GM18909 (cell line): ENCODE measurements around the gene CHST10.

Experiments
- ATAC-seq: cut with Tn5 transposase; IDR thresholded peaks from one replicate; pipeline ENCODE4 v1.9.1; 2021; ENCODE audit warnings: mild to moderate bottlenecking; ENCODE audit not compliant: unreplicated experiment, poor library complexity

The CHST10 gene

DNA sequence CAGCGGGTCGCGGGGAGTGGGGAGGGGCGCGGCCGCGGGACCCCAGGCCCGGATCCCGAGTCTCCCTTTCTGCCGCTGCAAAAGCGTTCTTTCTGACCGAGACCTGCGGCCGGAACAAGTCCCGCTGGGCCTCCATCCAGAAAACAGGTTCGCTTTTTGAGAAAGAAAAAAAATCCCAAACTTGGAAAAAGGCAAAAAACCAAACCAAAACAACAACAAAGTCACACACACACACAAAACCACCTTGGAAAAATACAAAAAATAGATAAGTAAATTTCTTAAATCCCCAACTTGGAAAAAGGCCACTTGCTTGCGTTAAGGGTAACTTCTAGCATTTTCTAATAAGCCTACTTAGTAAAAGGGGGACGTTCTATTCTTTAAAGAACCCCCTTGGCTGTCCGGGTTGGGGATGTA is 250 bp upstream of the CHST10 start:
- ATAC-seq: no peak

DNA sequence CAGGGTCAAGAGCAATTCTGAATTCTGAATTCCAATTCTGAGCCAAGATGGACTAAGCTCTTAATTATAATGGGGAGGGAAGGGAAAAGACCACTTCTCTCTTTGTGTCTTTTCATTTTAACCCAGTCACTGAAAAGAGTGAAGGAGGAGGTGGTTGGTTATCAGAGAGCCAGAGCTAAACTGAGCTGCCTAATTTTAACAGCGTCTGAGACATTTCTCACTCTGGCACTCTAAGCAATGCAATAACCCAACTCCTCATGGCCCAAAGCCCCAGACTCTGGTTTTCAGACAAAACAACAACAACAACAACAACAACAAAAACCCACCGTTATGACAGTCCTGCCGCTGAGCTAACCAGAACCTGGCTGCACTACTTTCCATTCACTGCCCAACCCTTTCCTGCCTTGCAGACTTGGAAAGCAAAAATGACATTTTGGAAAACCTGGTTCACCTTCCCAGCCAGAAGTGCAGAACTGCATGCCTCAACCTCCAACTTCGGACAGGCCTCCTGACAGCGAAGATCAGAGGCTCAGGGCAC is 1.0 kb downstream of the CHST10 start:
- ATAC-seq: no peak

DNA sequence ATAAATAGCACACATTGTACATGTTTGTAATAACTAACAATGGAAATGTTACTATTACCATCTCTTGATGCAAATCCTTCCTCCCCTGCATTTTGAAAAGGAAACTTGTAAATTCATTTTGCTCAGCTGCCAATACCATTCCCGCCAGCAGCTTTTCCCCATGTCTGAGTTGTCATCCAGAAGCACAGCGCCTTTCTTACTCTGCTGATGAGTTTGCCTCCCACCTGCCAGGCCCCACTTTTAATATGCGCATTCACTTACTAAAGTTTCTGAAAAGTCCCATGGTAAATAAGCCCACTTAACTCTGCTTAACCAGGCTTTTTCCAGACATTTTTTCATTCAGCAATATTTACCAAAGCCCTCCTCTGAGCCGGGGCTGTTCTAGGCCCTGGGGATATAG is 3.9 kb downstream of the CHST10 start:
- ATAC-seq: no peak

DNA sequence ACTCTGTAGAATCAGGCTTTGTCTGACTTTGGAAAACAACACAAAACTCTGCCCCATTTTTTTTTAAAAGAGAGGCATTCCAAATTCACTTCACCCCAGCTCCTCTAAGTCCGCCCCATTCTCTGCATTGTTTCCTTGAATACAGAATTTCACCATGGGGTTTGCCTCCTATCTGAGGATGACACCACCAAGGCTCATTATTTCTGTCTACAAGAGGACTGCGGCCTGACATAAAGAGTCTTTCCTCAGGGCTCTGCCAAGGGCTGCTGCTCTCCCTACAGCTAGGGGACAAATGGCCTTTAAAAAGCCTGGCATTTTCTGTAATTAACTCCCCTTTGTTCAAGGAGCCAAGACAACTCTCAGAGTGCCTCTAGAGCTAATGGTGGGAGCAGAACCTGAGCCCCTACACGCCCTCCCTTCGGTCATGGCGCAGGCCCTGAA is 4.6 kb downstream of the CHST10 start:
- no peak for ATAC-seq

DNA sequence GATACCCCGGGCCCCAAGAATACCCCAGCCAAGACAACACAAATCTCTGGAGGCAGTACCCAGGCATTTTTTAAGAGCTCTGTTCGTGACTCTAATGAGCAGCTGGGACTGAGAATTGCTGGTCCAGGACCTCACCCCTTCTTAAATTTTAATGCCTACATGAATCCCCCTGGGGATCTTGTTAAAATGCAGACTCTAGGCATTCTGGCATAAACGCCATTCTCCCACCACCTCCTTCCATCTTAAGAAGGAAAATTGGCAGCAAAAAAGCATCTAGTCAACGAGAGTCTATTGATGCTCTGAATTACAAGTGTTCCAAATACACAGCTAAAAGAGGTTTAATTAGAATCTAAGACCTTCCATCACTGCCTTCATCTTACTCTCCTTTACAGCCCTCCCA is 5.0 kb downstream of the CHST10 start:
- no peak for ATAC-seq

DNA sequence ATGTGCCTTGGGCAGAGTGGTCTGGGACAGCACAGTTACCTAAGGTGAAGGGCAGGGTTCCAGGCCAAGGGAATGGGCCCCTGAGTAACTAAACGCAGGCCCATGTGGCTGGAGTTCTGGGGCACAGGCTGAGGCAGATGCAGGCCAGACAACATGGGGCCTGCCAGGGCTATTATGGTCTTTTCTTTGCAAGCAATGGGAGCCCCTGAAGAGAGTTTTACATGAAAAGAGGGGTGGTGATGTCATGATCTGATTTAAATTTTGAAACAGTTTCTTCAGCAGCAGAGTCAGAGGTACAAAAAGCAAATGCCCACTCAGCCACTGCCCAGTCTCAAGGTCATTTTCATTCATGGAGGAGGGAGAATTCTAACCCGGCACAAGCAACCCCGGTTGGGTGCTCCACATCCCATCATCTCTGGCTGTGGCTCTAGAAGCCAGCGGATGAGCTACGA is 5.6 kb downstream of the CHST10 start:
- ATAC-seq: no peak

DNA sequence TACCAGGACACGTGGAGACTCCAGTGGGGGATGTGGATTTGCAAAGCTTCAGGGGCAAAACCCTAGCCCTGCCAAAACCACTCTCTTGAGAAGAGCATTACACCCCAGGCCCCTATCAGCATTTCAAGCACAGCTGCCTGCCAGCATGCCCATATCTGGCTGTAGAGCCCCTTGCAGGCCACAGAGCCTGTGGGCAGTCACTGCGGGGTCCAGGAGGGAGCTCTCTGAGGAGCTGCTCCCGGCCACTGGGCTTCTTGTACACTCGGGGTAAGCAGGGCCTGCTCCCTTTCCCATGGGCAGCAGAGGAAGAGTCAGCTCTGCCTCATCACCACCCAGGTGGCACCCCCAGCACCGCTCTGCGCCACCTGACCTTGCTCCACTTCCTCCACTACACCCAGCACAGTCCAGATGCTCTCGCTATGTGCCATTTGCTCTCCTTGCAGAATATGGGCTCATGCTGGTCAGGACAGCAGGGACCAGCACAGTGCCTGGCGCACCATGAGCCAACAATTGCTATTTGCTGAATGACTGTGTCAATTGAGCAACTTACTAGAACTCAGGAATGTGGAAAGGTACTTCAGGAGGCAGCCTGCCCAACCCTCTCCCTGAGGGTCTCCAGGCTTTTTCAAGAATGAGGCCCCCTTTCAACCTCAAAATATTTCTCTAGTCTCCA is 7.4 kb downstream of the CHST10 start:
- no peak for ATAC-seq

DNA sequence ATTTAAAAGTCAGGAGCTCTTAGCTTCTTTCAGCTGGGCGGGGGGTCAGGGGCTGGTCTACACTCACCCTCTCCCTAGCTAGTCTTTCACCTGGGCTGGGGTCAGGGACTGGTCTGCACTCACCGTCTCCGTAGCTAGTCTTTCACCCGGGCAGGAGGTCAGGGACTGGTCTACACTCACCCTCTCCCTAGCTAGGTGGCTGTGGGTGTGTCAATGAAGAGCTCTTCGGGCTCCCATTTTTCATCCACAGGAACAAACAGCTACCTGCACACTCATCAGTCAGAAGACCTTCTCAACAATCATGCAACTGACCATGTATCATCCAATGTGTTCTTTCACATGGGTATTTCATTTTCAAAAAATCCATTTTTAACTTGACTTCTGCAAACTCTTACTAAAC is 8.0 kb downstream of the CHST10 start:
- no peak for ATAC-seq

DNA sequence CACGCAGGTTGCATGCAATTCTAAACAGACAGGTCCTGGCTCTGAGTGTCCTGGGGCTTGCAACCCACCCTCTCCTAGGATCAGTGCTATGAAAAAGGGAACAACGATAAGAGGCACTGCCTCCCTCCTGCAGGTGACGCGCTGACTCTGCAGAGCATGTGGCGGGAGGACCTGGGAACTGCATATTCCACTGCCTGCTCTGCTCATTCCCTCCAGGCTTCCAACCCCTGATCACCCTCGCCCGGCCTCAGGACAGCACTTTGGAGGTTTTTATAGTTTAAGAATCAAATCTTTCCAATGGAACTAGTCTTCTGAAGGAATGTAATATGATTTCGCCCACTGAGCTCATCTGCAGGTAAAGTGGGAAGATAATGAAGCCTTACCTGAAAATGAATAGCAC is 8.5 kb downstream of the CHST10 start:
- ATAC-seq: no peak

DNA sequence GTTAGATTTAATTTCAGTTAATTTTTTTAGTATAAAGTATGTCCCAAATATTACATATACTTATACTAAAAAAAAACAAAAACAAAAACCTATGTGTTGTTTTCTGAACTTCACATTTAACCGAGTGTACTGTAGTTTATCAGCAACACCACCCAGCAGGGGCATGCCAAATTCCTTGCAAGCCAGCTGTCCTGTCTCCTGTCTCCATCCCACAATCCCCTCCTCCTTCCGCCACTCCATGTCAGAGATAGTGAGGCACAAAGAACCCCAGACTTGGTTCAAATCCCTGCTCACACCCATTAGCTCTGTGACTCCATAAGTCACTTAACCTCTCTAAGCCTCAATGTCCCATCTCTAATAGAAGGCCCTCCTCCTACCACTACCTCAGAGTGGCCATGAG is 9.4 kb downstream of the CHST10 start:
- ATAC-seq: no peak

DNA sequence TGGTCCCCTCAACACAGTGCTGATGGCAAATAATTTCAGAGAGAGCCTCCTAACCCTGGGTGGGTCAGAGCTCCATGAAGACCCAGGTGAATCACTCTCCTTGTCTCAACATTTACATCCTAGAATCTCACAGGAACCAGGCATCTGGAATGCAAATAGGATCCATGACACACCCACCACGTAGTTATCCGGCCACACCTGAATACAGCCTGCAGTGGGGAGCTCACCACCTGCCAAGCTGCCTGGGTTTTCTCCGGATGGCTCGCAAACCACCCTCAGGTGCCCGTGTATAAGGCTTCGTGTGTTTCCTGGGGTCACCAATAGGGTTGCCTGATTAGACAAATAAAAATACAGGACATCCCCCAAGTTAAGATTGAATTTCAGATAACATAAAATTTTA is 9.9 kb downstream of the CHST10 start:
- ATAC-seq: no peak

DNA sequence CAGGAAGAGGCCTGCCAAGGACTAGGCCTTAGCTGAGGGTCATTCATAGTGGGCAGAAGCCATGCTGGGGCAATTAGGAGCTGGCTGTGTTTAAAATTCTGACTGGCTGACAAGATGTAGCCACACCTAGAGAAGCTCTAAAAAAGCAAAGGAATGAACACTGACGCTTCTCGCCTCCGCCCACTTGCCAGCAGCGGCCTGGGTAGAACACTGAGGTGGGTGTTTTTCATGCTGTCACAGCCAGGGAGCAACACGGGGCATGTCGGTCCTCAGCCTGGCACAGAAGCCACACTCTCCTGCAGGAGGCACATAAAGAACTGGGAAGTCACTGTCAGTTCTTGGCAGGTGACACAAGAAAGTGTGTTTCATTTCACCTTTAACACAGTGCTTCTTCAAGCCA is 10.4 kb downstream of the CHST10 start:
- no peak for ATAC-seq

DNA sequence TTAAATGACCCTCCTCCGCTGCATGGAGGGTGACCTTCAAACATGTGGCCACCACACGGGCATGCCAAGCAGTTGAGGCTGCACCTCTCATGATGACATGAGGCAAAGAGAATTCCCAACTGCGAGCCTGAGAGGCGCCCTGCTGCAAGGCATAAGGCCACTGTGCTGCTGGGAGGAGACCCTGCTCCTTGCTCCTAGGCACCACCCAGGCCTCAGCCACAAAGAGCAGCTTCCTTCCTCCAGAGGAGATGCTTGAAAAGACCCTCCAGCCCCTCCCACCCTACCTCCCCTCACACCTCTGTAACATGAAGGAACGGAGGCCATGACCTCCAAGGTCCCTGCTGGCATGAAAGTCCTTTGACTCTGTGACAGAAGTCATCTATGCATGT is 11.4 kb downstream of the CHST10 start:
- no peak for ATAC-seq

DNA sequence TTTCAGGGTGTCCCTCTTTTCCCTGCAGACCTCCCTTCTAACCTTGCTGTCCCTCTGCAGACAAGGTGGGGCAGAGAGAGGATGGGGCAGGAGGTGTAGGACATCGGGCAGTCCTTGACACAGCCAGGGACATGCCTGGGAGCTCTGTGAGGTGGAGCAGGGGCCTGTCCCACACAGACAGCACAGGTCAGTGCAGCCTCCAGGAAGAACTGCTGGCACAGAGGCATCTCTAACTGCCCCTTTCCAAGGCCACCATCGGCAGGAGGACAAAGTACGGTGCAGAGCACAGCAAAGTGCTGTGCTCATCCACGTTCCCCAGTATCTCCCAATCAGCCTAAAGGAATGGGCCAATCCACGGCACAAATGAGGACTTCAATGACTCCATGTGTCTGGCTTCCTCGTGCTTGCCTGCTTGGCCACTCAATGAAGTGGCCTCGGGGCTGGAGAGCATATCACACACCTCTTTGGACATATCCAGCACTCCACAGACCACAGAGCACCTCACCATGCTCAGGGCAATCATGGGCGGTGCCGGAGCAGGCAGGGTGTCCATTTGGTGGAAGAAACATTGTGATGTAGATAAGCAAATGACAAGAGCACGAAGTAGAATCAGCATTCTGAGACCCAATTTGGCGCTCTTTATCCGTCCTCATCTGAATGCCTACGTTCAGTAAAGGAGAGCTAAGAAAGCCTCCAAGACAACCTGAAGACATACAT is 11.9 kb downstream of the CHST10 start:
- no peak for ATAC-seq

DNA sequence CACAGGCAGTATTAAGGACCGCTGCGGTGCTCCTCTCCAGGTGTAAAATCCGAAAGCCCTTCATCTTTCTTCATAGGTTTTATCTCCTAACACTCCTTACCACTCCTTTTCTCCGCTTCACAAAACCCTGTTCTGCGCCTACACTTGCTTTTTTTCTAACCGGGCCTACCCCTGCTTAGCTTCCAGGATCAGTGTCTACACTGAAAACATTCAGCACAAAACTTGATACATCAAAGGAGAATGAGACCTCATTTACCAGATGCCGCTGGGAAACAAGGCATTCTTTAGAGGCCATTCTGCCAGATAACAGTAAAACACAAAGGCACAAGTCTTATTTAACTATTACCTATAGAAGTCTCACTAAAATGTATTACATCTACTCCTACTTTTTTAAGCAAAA is 13.1 kb downstream of the CHST10 start:
- no peak for ATAC-seq

DNA sequence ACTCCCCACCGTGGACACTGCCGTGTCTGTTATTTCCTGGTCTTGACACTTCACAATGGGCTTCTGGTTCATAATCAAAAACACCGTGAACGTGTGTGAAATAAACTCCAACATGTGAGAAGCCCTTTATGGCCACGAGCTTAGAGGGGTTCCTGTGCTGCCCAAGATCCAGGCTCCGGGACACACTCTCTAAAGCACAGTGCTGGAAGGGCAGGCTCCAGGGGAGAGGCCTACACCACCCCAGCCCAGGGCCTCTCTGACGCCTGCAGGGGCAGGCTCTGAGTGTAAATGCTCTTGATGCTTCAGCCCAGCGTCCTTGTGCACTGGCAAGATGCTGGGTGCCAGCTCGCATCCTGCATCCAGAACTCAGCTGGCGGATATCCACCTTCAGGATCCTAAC is 13.7 kb downstream of the CHST10 start:
- ATAC-seq: no peak

DNA sequence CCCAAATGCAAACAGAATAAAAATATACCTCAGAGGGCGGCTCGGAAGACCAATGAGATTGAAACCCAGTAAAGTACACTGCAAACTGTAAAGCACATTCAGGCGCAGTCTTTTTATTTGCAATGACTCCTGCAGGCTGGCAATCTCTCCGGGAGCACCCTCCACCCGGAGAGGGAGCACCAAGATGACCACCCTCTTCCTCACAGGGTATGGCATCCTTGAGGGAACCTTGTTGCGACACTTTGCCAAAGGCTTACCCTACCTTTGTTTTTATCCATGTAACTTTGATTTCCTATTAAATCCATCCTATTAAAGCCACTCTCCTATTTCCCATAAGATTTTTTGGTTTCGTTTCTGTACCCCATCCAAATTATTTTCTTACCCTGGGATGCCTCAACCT is 16.2 kb downstream of the CHST10 start:
- no peak for ATAC-seq

DNA sequence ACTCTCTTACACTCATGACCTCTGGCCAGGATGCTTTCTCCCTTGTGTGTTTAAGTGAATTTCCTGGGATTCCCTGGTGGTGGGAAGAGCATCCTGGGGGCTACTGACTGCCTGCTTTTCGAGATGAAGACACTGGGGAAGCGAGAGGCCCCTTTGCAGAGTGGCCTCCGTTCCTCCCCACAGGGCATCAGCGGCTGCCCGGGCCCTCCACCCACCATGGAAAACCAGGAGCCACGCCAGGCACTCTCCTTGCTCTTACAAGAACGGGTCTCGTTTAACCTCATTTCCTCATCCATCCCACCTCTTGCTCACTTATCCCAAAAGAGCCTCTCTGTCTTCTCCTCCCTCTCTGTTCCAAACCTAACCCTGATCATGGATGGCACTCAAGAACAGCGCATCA is 17.8 kb downstream of the CHST10 start:
- ATAC-seq: no peak

DNA sequence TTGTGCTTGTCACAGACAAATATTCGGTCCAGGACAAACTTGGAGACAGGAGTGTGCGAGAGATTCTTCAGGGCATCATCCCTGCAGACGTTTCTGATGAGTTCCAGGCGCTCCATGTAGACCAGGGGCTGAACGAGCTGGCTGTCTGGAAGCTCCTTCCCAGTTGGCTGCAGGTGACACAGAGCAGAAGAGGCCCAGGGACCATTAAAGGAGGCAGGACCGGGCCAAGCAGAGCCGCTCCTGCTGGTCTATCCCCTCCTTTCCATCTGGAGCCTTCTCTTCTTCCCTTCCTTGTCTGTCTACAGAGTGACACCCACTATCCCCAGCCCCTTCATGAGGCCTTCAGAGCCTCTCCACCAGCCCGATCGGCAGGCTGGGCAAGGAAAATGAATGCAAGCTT is 19.5 kb downstream of the CHST10 start:
- ATAC-seq: no peak

DNA sequence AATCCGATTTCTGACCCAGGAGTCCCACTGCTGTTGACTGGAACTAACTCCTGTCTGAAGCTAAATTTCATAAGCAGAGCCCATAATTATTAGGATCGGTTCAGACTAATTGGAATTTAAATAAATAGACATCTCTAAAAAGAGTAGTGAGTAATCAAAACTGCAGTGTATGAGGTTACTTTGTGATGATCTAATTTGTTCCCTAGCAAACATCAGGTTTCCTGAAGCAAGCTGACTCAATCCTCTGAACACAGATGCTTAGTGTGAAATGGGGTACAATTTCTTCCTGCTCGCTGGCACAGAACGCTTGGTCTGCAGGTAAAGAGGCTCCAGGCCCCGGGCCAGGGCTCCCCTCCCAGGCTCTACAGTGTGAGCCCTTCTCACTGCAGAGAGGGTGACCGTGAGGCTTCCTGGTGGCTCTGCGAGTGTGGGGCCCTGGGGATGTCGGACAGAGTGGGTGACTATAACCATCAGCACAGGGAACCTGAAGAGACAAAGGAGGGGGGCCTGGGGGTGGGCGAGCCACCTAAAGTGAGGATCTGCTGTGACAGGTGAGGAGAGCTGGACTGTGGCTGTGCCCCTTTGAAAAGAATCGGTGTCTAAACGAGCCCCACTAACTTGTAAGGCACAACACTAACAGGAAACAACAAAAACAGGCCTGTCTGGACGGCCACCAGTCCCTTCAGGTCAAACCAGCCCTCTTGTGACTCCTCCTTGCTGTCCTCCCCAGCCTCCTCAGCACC is 20.2 kb downstream of the CHST10 start:
- no peak for ATAC-seq

DNA sequence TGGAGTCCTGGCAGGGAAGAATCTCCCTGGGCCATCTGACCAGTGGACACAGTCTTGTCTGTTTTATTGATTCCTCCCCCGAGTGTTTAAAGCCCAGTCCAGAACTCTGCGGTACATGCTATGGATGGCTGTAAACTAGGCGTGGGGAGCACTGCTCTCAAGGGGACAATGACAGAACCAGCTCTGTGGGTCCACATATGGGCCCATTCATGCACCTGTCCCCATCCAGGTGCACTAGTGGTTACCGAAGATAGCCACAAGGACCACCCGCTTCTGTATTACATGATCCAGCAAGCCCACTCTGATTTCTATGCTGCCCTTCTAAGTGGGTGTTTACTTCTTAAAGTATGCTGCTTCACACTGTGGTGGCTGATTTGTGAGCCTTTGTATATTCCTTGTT is 21.0 kb downstream of the CHST10 start:
- no peak for ATAC-seq
